Panc1 (cell line): Measurements from ENCODE around the gene DOK7. TPM values are rescaled to one million over a fixed set of nuclear protein-coding genes. Genes with fewer than 3 reads are reported as not detected.

Source experiments
- ATAC-seq: fragments of 200-7000 bp; cut with Tn5 transposase; 2 replicates; pipeline ENCODE4 v1.9.1; 2020; ENCODE audit warnings: mild to moderate bottlenecking, moderate library complexity
- BruUV-seq: library from RNA; stranded (reverse); fragments of 400-500 nt; replicated peaks from 2 replicates; lab custom pipeline; 2021; lab: Mats Ljungman, UMichigan
- CTCF ChIA-PET: fragments of 300-600 bp; sonication (Branson Sonifier 250); formaldehyde crosslinking; loops from one replicate; lab custom pipeline; 2022; ENCODE audit warnings: antibody characterized with exemption; lab: Charles Lee
- POLR2A ChIA-PET: fragments of 300-600 bp; sonication (Branson Sonifier 250); formaldehyde crosslinking; loops from one replicate; lab custom pipeline; 2022; ENCODE audit warnings: antibody characterized with exemption; lab: Charles Lee
- DNase-seq: peaks from one replicate; pipeline ENCODE4 v3.0.0-alpha.2; 2010; ENCODE audit warnings: low read depth, low spot score
- H3K27ac ChIP-seq: 2 replicates; pipeline ENCODE4 v1.5.1; 2011; ENCODE audit warnings: mild to moderate bottlenecking, low read length, inconsistent platforms
- H3K27me3 ChIP-seq: fragments of 200-500 bp; sonication (Bioruptor generic); 2 replicates; pipeline ENCODE4 v1.6.0; 2014; ENCODE audit warnings: low read length, inconsistent platforms; ENCODE audit not compliant: control insufficient read depth, insufficient read depth
- H3K36me3 ChIP-seq: fragments of 200-500 bp; sonication (Bioruptor generic); 2 replicates; pipeline ENCODE4 v1.5.1; 2014; ENCODE audit warnings: inconsistent platforms, mild to moderate bottlenecking, low read length, moderate library complexity; ENCODE audit not compliant: control insufficient read depth, insufficient read depth
- H3K4me1 ChIP-seq: 2 replicates; pipeline ENCODE4 v1.5.1; 2011; ENCODE audit warnings: inconsistent platforms, mild to moderate bottlenecking, low read length, moderate library complexity; ENCODE audit not compliant: control insufficient read depth, insufficient read depth
- H3K4me3 ChIP-seq, 2 experiments: 2 replicates each; pipeline ENCODE4 v1.5.1; 2011 to 2012; ENCODE audit warnings: low read depth in 2 of 2, low read length in 2 of 2, mild to moderate bottlenecking in 2 of 2, inconsistent platforms in 1 of 2, moderate library complexity in 1 of 2
- H3K9me3 ChIP-seq: fragments of 200-500 bp; sonication (Bioruptor generic); 2 replicates; pipeline ENCODE4 v1.5.1; 2014; ENCODE audit warnings: low read depth, mild to moderate bottlenecking, inconsistent platforms, low read length, moderate library complexity; ENCODE audit not compliant: control insufficient read depth, insufficient read depth
- POLR2AphosphoS5 ChIP-seq: IDR thresholded peaks from 2 replicates; pipeline ENCODE4 v1.6.1; 2012; ENCODE audit warnings: mild to moderate bottlenecking, low read depth, low read length, moderate library complexity
- SIN3A ChIP-seq: IDR thresholded peaks from 2 replicates; pipeline ENCODE4 v1.6.1; 2012; ENCODE audit warnings: low read depth, mild to moderate bottlenecking, low read length, moderate library complexity, borderline replicate concordance; ENCODE audit not compliant: insufficient read depth
- TCF7L2 ChIP-seq: IDR thresholded peaks from 2 replicates; pipeline ENCODE4 v1.6.1; 2011; ENCODE audit warnings: mild to moderate bottlenecking, low read depth, low read length, inconsistent platforms
- in situ Hi-C: cut with HindIII; loops from 2 replicates; pipeline ENCODE4 v1.10.0; 2016; ENCODE audit warnings: low sequenced_read_pairs, low pct_unique_long_range_greater_than_20kb
- intact Hi-C: fragments of 100-400 bp; cut with micrococcal nuclease; formaldehyde crosslinking; loops from one replicate; pipeline ENCODE4 v1.10.0; 2022; ENCODE audit not compliant: unreplicated experiment
- total RNA-seq: library from RNA; stranded (reverse); gene quantifications from one replicate; pipeline ENCODE4 v1.2.1, GENCODE V29; 2021; ENCODE audit not compliant: unreplicated experiment
- TF ChIP-seq, protein P1 (sequence below), 2 experiments: IDR thresholded peaks; 2 replicates each; pipeline ENCODE4 v1.6.1; 2011 to 2012; ENCODE audit warnings: low read depth in 2 of 2, control low read depth in 1 of 2, low read length in 1 of 2, mild to moderate bottlenecking in 1 of 2, moderate library complexity in 1 of 2; ENCODE audit not compliant: insufficient read depth in 1 of 2
- TF ChIP-seq, protein P2 (sequence below): fragments of 450-650 bp; IDR thresholded peaks from 2 replicates; pipeline ENCODE4 v1.5.1; 2017; ENCODE audit warnings: mild to moderate bottlenecking

The DOK7 gene
- total RNA-seq, 1 experiment from 2014 or later = 2.4 TPM

DNA sequence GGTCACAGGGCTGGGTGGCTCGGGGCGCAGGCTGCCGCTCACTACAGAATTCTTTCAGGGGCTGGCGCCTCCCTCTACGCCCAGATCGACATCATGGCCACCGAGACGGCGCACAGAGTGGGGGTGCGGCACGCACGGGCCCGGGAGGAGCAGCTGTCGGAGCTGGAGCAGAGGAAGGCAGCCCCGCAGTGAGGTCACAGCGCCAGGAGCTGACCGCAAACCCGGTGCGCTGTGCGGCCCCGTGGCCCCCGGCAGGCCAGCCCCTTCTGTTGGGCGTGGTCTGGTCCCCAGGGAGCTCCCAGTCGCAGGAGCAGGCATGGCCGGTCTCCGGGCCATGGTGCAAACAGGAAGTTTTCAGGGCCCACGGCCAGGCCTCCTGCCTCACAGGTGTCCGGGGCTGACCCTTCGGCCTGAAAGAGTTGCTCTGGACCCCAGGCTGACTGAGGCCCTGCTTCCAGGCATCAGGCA is 37.6 kb downstream of the DOK7 start:
- DNase-seq (no peak), ATAC-seq (no peak)
- Histone ChIP-seq H3K4me3 (no peak overlapping the region), H3K9me3 (no peaks in the 10 kb centered on the region), H3K27ac (no peak overlapping the region), H3K4me1 (no peaks in the 10 kb centered on the region), H3K27me3 (no peaks in the 10 kb centered on the region), H3K36me3 (no peaks in the 10 kb centered on the region)
- in situ Hi-C loops = no loop called here
- POLR2A ChIA-PET = no interaction called here
- intact Hi-C loops = no loop called here
- TF ChIP-seq, protein P1, sequence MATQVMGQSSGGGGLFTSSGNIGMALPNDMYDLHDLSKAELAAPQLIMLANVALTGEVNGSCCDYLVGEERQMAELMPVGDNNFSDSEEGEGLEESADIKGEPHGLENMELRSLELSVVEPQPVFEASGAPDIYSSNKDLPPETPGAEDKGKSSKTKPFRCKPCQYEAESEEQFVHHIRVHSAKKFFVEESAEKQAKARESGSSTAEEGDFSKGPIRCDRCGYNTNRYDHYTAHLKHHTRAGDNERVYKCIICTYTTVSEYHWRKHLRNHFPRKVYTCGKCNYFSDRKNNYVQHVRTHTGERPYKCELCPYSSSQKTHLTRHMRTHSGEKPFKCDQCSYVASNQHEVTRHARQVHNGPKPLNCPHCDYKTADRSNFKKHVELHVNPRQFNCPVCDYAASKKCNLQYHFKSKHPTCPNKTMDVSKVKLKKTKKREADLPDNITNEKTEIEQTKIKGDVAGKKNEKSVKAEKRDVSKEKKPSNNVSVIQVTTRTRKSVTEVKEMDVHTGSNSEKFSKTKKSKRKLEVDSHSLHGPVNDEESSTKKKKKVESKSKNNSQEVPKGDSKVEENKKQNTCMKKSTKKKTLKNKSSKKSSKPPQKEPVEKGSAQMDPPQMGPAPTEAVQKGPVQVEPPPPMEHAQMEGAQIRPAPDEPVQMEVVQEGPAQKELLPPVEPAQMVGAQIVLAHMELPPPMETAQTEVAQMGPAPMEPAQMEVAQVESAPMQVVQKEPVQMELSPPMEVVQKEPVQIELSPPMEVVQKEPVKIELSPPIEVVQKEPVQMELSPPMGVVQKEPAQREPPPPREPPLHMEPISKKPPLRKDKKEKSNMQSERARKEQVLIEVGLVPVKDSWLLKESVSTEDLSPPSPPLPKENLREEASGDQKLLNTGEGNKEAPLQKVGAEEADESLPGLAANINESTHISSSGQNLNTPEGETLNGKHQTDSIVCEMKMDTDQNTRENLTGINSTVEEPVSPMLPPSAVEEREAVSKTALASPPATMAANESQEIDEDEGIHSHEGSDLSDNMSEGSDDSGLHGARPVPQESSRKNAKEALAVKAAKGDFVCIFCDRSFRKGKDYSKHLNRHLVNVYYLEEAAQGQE (IDR thresholded peaks at IDR 0.05; ENCODE audit: insufficient read depth in 1 of 2, low read depth in 2 of 2, low read length in 1 of 2) = no peak
- no peak for TF ChIP-seq POLR2AphosphoS5
- no peak for TF ChIP-seq TCF7L2
- TF ChIP-seq, protein P2, sequence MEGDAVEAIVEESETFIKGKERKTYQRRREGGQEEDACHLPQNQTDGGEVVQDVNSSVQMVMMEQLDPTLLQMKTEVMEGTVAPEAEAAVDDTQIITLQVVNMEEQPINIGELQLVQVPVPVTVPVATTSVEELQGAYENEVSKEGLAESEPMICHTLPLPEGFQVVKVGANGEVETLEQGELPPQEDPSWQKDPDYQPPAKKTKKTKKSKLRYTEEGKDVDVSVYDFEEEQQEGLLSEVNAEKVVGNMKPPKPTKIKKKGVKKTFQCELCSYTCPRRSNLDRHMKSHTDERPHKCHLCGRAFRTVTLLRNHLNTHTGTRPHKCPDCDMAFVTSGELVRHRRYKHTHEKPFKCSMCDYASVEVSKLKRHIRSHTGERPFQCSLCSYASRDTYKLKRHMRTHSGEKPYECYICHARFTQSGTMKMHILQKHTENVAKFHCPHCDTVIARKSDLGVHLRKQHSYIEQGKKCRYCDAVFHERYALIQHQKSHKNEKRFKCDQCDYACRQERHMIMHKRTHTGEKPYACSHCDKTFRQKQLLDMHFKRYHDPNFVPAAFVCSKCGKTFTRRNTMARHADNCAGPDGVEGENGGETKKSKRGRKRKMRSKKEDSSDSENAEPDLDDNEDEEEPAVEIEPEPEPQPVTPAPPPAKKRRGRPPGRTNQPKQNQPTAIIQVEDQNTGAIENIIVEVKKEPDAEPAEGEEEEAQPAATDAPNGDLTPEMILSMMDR = no peak
- TF ChIP-seq SIN3A = no peak
- CTCF ChIA-PET = no interaction called here
- no TSS peak for BruUV-seq

DNA sequence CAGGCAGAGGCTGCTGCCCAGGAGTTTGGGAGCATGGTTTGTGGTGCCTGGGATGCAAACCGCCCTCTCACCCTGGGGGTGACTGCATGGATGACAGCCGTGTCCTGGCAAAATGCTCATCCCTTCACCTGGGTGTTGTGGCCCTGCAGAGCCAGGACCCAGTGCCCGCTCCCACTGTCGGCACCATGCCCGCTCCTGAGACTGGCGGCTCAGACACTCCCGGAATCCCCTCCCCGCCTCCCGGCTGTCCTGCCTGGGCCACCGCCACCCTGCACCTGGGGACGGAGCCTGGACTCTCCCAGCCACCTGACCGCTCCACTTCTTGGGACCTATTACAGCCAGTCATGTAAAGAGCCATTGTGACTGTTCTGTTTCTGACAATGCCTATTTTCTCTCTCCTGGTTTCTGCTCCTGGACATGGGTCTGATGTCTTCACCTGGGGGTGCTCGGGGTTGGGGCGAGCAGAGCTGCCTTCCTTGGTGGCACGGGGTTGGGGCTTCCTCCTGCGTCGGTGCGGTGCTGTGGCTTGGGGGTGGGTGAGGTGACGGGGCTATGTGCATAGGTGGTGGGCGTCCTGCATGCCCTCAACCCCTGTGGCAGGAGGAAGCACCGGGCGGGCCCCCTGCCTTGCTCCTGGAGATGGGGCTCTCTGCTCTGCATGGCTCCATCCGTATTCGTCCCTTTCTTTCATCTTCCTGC is 38.2 kb downstream of the DOK7 start:
- TF ChIP-seq SIN3A (no peak), POLR2AphosphoS5 (no peak), TCF7L2 (no peak)
- TF ChIP-seq, protein P1 (IDR thresholded peaks at IDR 0.05; ENCODE audit: insufficient read depth in 1 of 2, low read depth in 2 of 2, low read length in 1 of 2) = no peak
- TF ChIP-seq, protein P2 = no peak
- intact Hi-C loops (no loop called here), in situ Hi-C loops (no loop called here)
- Histone ChIP-seq H3K36me3 (no peaks in the 10 kb centered on the region), H3K9me3 (no peaks in the 10 kb centered on the region), H3K4me3 (no peak overlapping the region), H3K27ac (no peak overlapping the region), H3K4me1 (no peaks in the 10 kb centered on the region), H3K27me3 (no peaks in the 10 kb centered on the region)
- DNase-seq = no peak
- no TSS peak for BruUV-seq
- POLR2A ChIA-PET = no interaction called here
- CTCF ChIA-PET = no interaction called here
- no peak for ATAC-seq
